Adrenal gland (tissue), 12 donors: ENCODE results near the gene RAPGEF3. TPM values are rescaled to one million over a fixed set of nuclear protein-coding genes. Genes with fewer than 3 reads are reported as not detected.
A peak's percentile ranks its signal among the peaks of the same experiment; 100 is the strongest.

ENCODE experiments used
- DNase-seq, 7 donors: peaks; one replicate each; pipeline ENCODE4 v3.0.0-alpha.2; 2019 to 2020
- H3K27ac ChIP-seq, 5 donors: fragments of 200-600 bp; sonication (generic) in 4 of 5; 1 replicate in 3 of 5; 2 replicates in 2 of 5; pipeline versions ENCODE4 v1.5.1 to v1.8.0; 2016 to 2020; ENCODE audit warnings: mild to moderate bottlenecking in 1 of 5
- H3K27me3 ChIP-seq: fragments of 200-600 bp; 2 replicates; pipeline ENCODE4 v1.8.0; 2021
- H3K36me3 ChIP-seq, 2 donors: fragments of 200-600 bp; replicated peaks in 1 of 2; 1 replicate in 1 of 2; 2 replicates in 1 of 2; pipeline versions ENCODE4 v1.5.1 to v1.8.0; 2018 to 2022
- H3K4me1 ChIP-seq, 2 donors: fragments of 200-600 bp; replicated peaks in 1 of 2; 1 replicate in 1 of 2; 2 replicates in 1 of 2; pipeline versions ENCODE4 v1.5.1 to v1.8.0; 2018 to 2021
- H3K4me3 ChIP-seq, 4 donors: fragments of 200-600 bp; sonication (generic) in 3 of 4; one replicate each; pipeline ENCODE4 v1.5.1; 2016 to 2018
- H3K9me3 ChIP-seq, 3 donors: fragments of 200-600 bp; sonication (generic) in 1 of 3; replicated peaks in 1 of 3; 1 replicate in 2 of 3; 2 replicates in 1 of 3; pipeline versions ENCODE4 v1.5.1 to v1.8.0; 2016 to 2021
- CTCF ChIP-seq, 6 experiments: fragments of 450-650 bp in 4 of 6; fragments of 200-600 bp in 2 of 6; sonication (generic) in 1 of 6; IDR thresholded peaks; 1 replicate in 5 of 6; 2 replicates in 1 of 6; pipeline versions ENCODE4 v1.5.1 to v1.8.0; 2016 to 2021; ENCODE audit warnings: antibody characterized with exemption in 6 of 6, mild to moderate bottlenecking in 2 of 6, moderate library complexity in 1 of 6
- POLR2A ChIP-seq, 2 donors: fragments of 450-650 bp; IDR thresholded peaks; one replicate each; pipeline ENCODE4 v1.6.1; 2017; ENCODE audit warnings: antibody characterized with exemption in 2 of 2, mild to moderate bottlenecking in 2 of 2, moderate library complexity in 1 of 2
- WGBS, 4 donors: extraction: QIAGEN DNeasy Blood & Tissue Kit in 2 of 4; methylation state at CpG; one replicate each; pipeline versions ENCODE4 v1.1.5 to v1.1.7; 2013 to 2017; 5-methylcytosine and 5-hydroxymethylcytosine counted together
- intact Hi-C, 2 donors: fragments of 100-400 bp; cut with DNase I; formaldehyde crosslinking; loops; one replicate each; pipeline versions ENCODE4 v1.14.1 to v1.15.0; 2022 to 2023
- polyA plus RNA-seq, 3 donors: library from polyadenylated mRNA; stranded (reverse); fragments of 200-250 nt in 2 of 3; fragments of 350-450 nt in 1 of 3; fragmentation: Illumina TruSeq in 1 of 3; extraction: RNeasy Lipid Tissue Mini Kit (QIAGEN cat#74804) in 1 of 3; gene quantifications; one replicate each; pipeline ENCODE4 v1.2.3, GENCODE V29; 2013 to 2014
- total RNA-seq, 9 donors: library from RNA; depleted of rRNA in 4 of 9; stranded (reverse); fragments of >200 nt in 4 of 9; fragments of 120-200 nt in 1 of 9; fragmentation: NEBNext Ultra II Directional in 1 of 9; extraction: Animal tissue kit (Norgen Biotek cat#: 25700) in 1 of 9; gene quantifications; one replicate each; pipeline versions ENCODE4 v1.1.0 to v1.2.4, GENCODE V29; 2013 to 2023
- donor health status: healthy with polysubstance abuse.
- donor health status: Bipolar disorder and iron deficiency.
- donor health status: DM: yes; HTN: yes; CAD: no.
- donor health status: DM: no; HTN: no; CAD: no.
- donor health status: DM: no; HTN: no; CAD: no.
- donor health status: DM: yes; HTN: yes; CAD: no.

The RAPGEF3 gene
- total and polyA plus RNA-seq, 12 donors = 1.4 to 69.4 (median 9.3) TPM

GRCh38 chr12:47798382-47798948, 39.8 kb upstream of the RAPGEF3 start:
- peak overlapping the region in 1 of 5 donors; percentile 66 for H3K27ac ChIP-seq
- DNase-seq = no peak
- 88 to 97% (median 90%) methylated on average over 6 to 17 of the region's 17 CpGs for WGBS, 4 donors
- TF ChIP-seq CTCF (IDR thresholded peaks at IDR 0.05) = no peak
- no peak for TF ChIP-seq POLR2A (IDR thresholded peaks at IDR 0.05)
- peaks cover 0 to 52% of the 10 kb centered on the region in 2 donors for H3K36me3 ChIP-seq
- no peaks in the 10 kb centered on the region for H3K9me3 ChIP-seq
- H3K27me3 ChIP-seq = no peaks in the 10 kb centered on the region
- intact Hi-C loops = no loop called here
- H3K4me3 ChIP-seq = no peak overlapping the region
- peaks cover 20 to 46% of the 10 kb centered on the region in 2 donors for H3K4me1 ChIP-seq

GRCh38 chr12:47797441-47797840, 38.8 kb upstream of the RAPGEF3 start:
- DNase-seq = no peak
- H3K27ac ChIP-seq = no peak overlapping the region
- intact Hi-C loops = no loop called here
- H3K4me1 ChIP-seq = peaks cover 12 to 36% of the 10 kb centered on the region in 2 donors
- WGBS, 4 donors = 62 to 89% (median 77%) methylated on average over 2 to 10 of the region's 10 CpGs
- H3K9me3 ChIP-seq = no peaks in the 10 kb centered on the region
- TF ChIP-seq CTCF (IDR thresholded peaks at IDR 0.05) = peak in 2 of 6 experiments; percentile 37
- TF ChIP-seq POLR2A (IDR thresholded peaks at IDR 0.05) = no peak
- H3K27me3 ChIP-seq = no peaks in the 10 kb centered on the region
- peaks cover 0 to 62% of the 10 kb centered on the region in 2 donors for H3K36me3 ChIP-seq
- H3K4me3 ChIP-seq = no peak overlapping the region

- WGBS, 4 donors = 80 to 92% (median 89%) methylated on average over 14 to 22 of the region's 22 CpGs
- intact Hi-C loops = no loop called here
- Histone ChIP-seq H3K36me3 (peaks cover 0 to 77% of the 10 kb centered on the region in 2 donors), H3K27me3 (no peaks in the 10 kb centered on the region), H3K4me1 (peaks cover 4 to 21% of the 10 kb centered on the region in 2 donors), H3K4me3 (no peak overlapping the region), H3K27ac (no peak overlapping the region), H3K9me3 (no peaks in the 10 kb centered on the region)
- DNase-seq = no peak
- TF ChIP-seq POLR2A (IDR thresholded peaks at IDR 0.05) (no peak), CTCF (IDR thresholded peaks at IDR 0.05) (no peak)
These were observed 37.2 kb upstream of the RAPGEF3 start for GRCh38 chr12:47795814-47796411.

GRCh38 chr12:47795121-47795813, 36.6 kb upstream of the RAPGEF3 start:
- intact Hi-C loops = no loop called here
- 88 to 94% (median 92%) methylated on average over 19 to 21 of the region's 21 CpGs for WGBS, 4 donors
- no peak for TF ChIP-seq POLR2A (IDR thresholded peaks at IDR 0.05)
- TF ChIP-seq CTCF (IDR thresholded peaks at IDR 0.05) = no peak
- Histone ChIP-seq H3K36me3 (peaks cover 0 to 83% of the 10 kb centered on the region in 2 donors), H3K27me3 (no peaks in the 10 kb centered on the region), H3K27ac (no peak overlapping the region), H3K4me1 (peaks cover 4 to 14% of the 10 kb centered on the region in 2 donors), H3K9me3 (no peaks in the 10 kb centered on the region), H3K4me3 (no peak overlapping the region)
- DNase-seq = no peak
